H9 (cell line): ENCODE measurements around the gene SNX18. TPM values are rescaled to one million over a fixed set of nuclear protein-coding genes. Genes with fewer than 3 reads are reported as not detected.

Experiments used
- DNase-seq: peaks from one replicate; pipeline ENCODE4 v3.0.0-alpha.2; 2017
- H2AFZ ChIP-seq: one replicate; pipeline ENCODE4 v1.6.1; 2013; ENCODE audit warnings: mild to moderate bottlenecking, low read length, control low read depth, moderate library complexity
- H2AK5ac ChIP-seq: 2 replicates; pipeline ENCODE4 v1.6.1; 2013; ENCODE audit warnings: low read length, control low read depth, mixed read lengths; ENCODE audit not compliant: insufficient read length
- H2BK120ac ChIP-seq: one replicate; pipeline ENCODE4 v1.6.1; 2013; ENCODE audit warnings: low read depth, mild to moderate bottlenecking, low read length, control low read depth, inconsistent platforms; ENCODE audit not compliant: poor library complexity, severe bottlenecking
- H2BK12ac ChIP-seq: 2 replicates; pipeline ENCODE4 v1.6.1; 2013; ENCODE audit warnings: low read length, control low read depth, mixed read lengths, low read depth; ENCODE audit not compliant: insufficient read length
- H2BK15ac ChIP-seq: 2 replicates; pipeline ENCODE4 v1.6.1; 2013; ENCODE audit warnings: low read depth, low read length, control low read depth
- H2BK20ac ChIP-seq: one replicate; pipeline ENCODE4 v1.6.1; 2013; ENCODE audit warnings: low read depth, mild to moderate bottlenecking, low read length, control low read depth, inconsistent platforms; ENCODE audit not compliant: poor library complexity, severe bottlenecking
- H2BK5ac ChIP-seq: 2 replicates; pipeline ENCODE4 v1.6.1; 2013; ENCODE audit warnings: low read length, control low read depth, mixed read lengths; ENCODE audit not compliant: insufficient read length
- H3K14ac ChIP-seq: 2 replicates; pipeline ENCODE4 v1.6.1; 2013; ENCODE audit warnings: low read length, control low read depth; ENCODE audit not compliant: insufficient read depth
- H3K18ac ChIP-seq: 2 replicates; pipeline ENCODE4 v1.6.1; 2013; ENCODE audit warnings: low read depth, mild to moderate bottlenecking, mixed read lengths, low read length, control low read depth; ENCODE audit not compliant: insufficient read length
- H3K23ac ChIP-seq: 2 replicates; pipeline ENCODE4 v1.6.1; 2013; ENCODE audit warnings: low read length, control low read depth, mixed read lengths, low read depth; ENCODE audit not compliant: insufficient read length
- H3K23me2 ChIP-seq: 2 replicates; pipeline ENCODE4 v1.6.1; 2013; ENCODE audit warnings: low read depth, mild to moderate bottlenecking, mixed read lengths, low read length, control low read depth; ENCODE audit not compliant: insufficient read length, poor library complexity, severe bottlenecking
- H3K27ac ChIP-seq: 2 replicates; pipeline ENCODE4 v1.5.1; 2013; ENCODE audit warnings: low read length, control low read depth, mixed read lengths, low read depth; ENCODE audit not compliant: insufficient read length
- H3K27me3 ChIP-seq: 2 replicates; pipeline ENCODE4 v1.6.1; 2013; ENCODE audit warnings: low read length, control low read depth, inconsistent platforms; ENCODE audit not compliant: insufficient read depth
- H3K4ac ChIP-seq: 2 replicates; pipeline ENCODE4 v1.6.1; 2013; ENCODE audit warnings: low read depth, mild to moderate bottlenecking, control low read depth, inconsistent platforms, low read length, moderate library complexity
- H3K4me1 ChIP-seq: 2 replicates; pipeline ENCODE4 v1.6.1; 2013; ENCODE audit warnings: low read length, control low read depth, inconsistent platforms; ENCODE audit not compliant: insufficient read depth
- H3K4me2 ChIP-seq: 2 replicates; pipeline ENCODE4 v1.6.1; 2013; ENCODE audit warnings: low read length, control low read depth, mixed read lengths; ENCODE audit not compliant: insufficient read length, insufficient read depth
- H3K56ac ChIP-seq: 2 replicates; pipeline ENCODE4 v1.6.1; 2013; ENCODE audit warnings: low read depth, mild to moderate bottlenecking, mixed read lengths, low read length, control low read depth; ENCODE audit not compliant: insufficient read length
- H3K79me1 ChIP-seq: 2 replicates; pipeline ENCODE4 v1.6.1; 2013; ENCODE audit warnings: low read depth, mild to moderate bottlenecking, moderate library complexity, low read length, control low read depth, inconsistent platforms; ENCODE audit not compliant: insufficient read depth, poor library complexity, severe bottlenecking
- H3K79me2 ChIP-seq: 2 replicates; pipeline ENCODE4 v1.6.1; 2013; ENCODE audit warnings: low read length, control low read depth, inconsistent platforms; ENCODE audit not compliant: insufficient read depth
- H3K9ac ChIP-seq: 2 replicates; pipeline ENCODE4 v1.6.1; 2013; ENCODE audit warnings: low read length, control low read depth, mixed read lengths; ENCODE audit not compliant: insufficient read length; ENCODE audit errors: extremely low read depth
- H3K9me3 ChIP-seq: one replicate; pipeline ENCODE4 v1.6.1; 2013; ENCODE audit warnings: low read depth, low read length, inconsistent platforms; ENCODE audit not compliant: control insufficient read depth
- H3T11ph ChIP-seq: one replicate; pipeline ENCODE4 v1.6.1; 2013; ENCODE audit warnings: mild to moderate bottlenecking, low read length, control low read depth, inconsistent platforms
- H4K20me1 ChIP-seq: one replicate; pipeline ENCODE4 v1.6.1; 2013; ENCODE audit not compliant: control insufficient read depth, insufficient read length, insufficient read depth
- H4K5ac ChIP-seq: 2 replicates; pipeline ENCODE4 v1.6.1; 2013; ENCODE audit warnings: low read depth, mild to moderate bottlenecking, mixed read lengths, low read length, control low read depth; ENCODE audit not compliant: insufficient read length
- H4K8ac ChIP-seq: replicated peaks from 2 replicates; pipeline ENCODE4 v1.6.1; 2013; ENCODE audit warnings: low read length, control low read depth, mixed read lengths, low read depth; ENCODE audit not compliant: insufficient read length
- H4K91ac ChIP-seq: 2 replicates; pipeline ENCODE4 v1.6.1; 2013; ENCODE audit warnings: low read depth, mild to moderate bottlenecking, moderate library complexity, mixed read lengths, low read length, control low read depth; ENCODE audit not compliant: insufficient read length
- H3K27ac Mint-ChIP-seq, 3 experiments: 2 replicates in 2 of 3; 3 replicates in 1 of 3; pipeline ENCODE4 v1.8.0; 2020 to 2021; ENCODE audit warnings: mixed read lengths in 3 of 3, mild to moderate bottlenecking in 1 of 3, moderate library complexity in 1 of 3
- H3K27me3 Mint-ChIP-seq: 2 replicates; pipeline ENCODE4 v1.8.0; 2021; ENCODE audit warnings: low read depth, mild to moderate bottlenecking, moderate library complexity, mixed read lengths
- H3K36me3 Mint-ChIP-seq, 3 experiments: 2 replicates in 2 of 3; 3 replicates in 1 of 3; pipeline ENCODE4 v1.8.0; 2020 to 2021; ENCODE audit warnings: low read depth in 3 of 3, mixed read lengths in 3 of 3; ENCODE audit not compliant: insufficient read depth in 1 of 3
- H3K4me1 Mint-ChIP-seq, 2 experiments: 2 replicates each; pipeline ENCODE4 v1.8.0; 2020; ENCODE audit warnings: mixed read lengths in 2 of 2
- H3K4me3 Mint-ChIP-seq, 2 experiments: 2 replicates in 1 of 2; 3 replicates in 1 of 2; pipeline ENCODE4 v1.8.0; 2020 to 2021; ENCODE audit warnings: mild to moderate bottlenecking in 2 of 2, mixed read lengths in 2 of 2, moderate library complexity in 1 of 2
- H3K9me3 Mint-ChIP-seq, 2 experiments: 2 replicates in 1 of 2; 3 replicates in 1 of 2; pipeline ENCODE4 v1.8.0; 2020; ENCODE audit warnings: mild to moderate bottlenecking in 2 of 2, mixed read lengths in 2 of 2, moderate library complexity in 1 of 2
- CTCF ChIP-seq: fragments of 200-600 bp; sonication (generic); conservative IDR thresholded peaks from 3 replicates; pipeline ENCODE4 v1.8.0; 2021; ENCODE audit warnings: antibody characterized with exemption, mild to moderate bottlenecking
- WGBS: extraction: QIAGEN DNeasy Blood & Tissue Kit; methylation state at CpG from one replicate; pipeline ENCODE4 v1.1.7; 2013; ENCODE audit warnings: missing lambda C conversion rate, low lambda C conversion rate, mixed read lengths; ENCODE audit not compliant: insufficient read length; ENCODE audit errors: extremely low coverage; 5-methylcytosine and 5-hydroxymethylcytosine counted together
- total RNA-seq: library from RNA; stranded (reverse); gene quantifications from 2 replicates; pipeline ENCODE4 v1.2.1, GENCODE V29; 2021

The SNX18 gene
- total RNA-seq, 1 experiment from 2014 or later: 17.2 TPM

- H3K79me2 ChIP-seq: no peaks in the 10 kb centered on the region; the same call in 1 of the 2 replicates
- H3K27me3 Mint-ChIP-seq: no peaks in the 10 kb centered on the region
- no peak for TF ChIP-seq CTCF
- H3K27me3 ChIP-seq: no peaks in the 10 kb centered on the region
- DNase-seq: no peak
- H2BK15ac ChIP-seq: no peak overlapping the region
- no peak overlapping the region for H4K5ac ChIP-seq
- H3K18ac ChIP-seq: no peak overlapping the region
- no peak overlapping the region for H3K4ac ChIP-seq
- H2AK5ac ChIP-seq: no peak overlapping the region
- H3K4me1 ChIP-seq: no peaks in the 10 kb centered on the region
- no peaks in the 10 kb centered on the region for H3K9me3 Mint-ChIP-seq
- no peak overlapping the region for H3T11ph ChIP-seq
- WGBS: no CpG with 5 or more reads among the region's 2 CpGs
- no peak overlapping the region for H4K8ac ChIP-seq
- H4K91ac ChIP-seq: no peak overlapping the region
- no peaks in the 10 kb centered on the region for H3K79me1 ChIP-seq
- H3K9me3 ChIP-seq: no peaks in the 10 kb centered on the region
- H3K23ac ChIP-seq: no peak overlapping the region
- no peak overlapping the region for H3K9ac ChIP-seq
- no peak overlapping the region for H2BK120ac ChIP-seq
- no peaks in the 10 kb centered on the region for H4K20me1 ChIP-seq
- H3K14ac ChIP-seq: no peak overlapping the region
- no peak overlapping the region for H2BK12ac ChIP-seq
- H3K4me1 Mint-ChIP-seq: no peaks in the 10 kb centered on the region
- H3K4me3 Mint-ChIP-seq: no peak overlapping the region
- H2AFZ ChIP-seq: no peak overlapping the region
- no peaks in the 10 kb centered on the region for H3K23me2 ChIP-seq
- H3K56ac ChIP-seq: no peak overlapping the region
- no peaks in the 10 kb centered on the region for H3K36me3 Mint-ChIP-seq
- H3K27ac Mint-ChIP-seq: no peak overlapping the region
- H2BK5ac ChIP-seq: no peak overlapping the region
- H3K4me2 ChIP-seq: no peak overlapping the region
- H2BK20ac ChIP-seq: no peak overlapping the region
- no peak overlapping the region for H3K27ac ChIP-seq
Observed at GRCh38 chr5:54470128-54470527, 47.4 kb upstream of the SNX18 start.
